SK-N-MC (cell line): ENCODE data around the gene PDSS2.

ENCODE experiments used
- EZH2 ChIP-seq: fragments of 200-600 bp; sonication (generic); IDR thresholded peaks from one replicate; pipeline ENCODE4 v1.6.1; 2017; ENCODE audit warnings: antibody characterized with exemption
- FOXP2 ChIP-seq: optimal IDR thresholded peaks from 2 replicates; pipeline ENCODE3; 2011; ENCODE audit warnings: mild to moderate bottlenecking, moderate library complexity; ENCODE audit not compliant: insufficient read depth; ENCODE audit errors: extremely low read length, control extremely low read depth
- POLR2AphosphoS5 ChIP-seq: IDR thresholded peaks from 2 replicates; pipeline ENCODE4 v1.6.1; 2012; ENCODE audit warnings: mild to moderate bottlenecking, low read depth, low read length, borderline replicate concordance

- TF ChIP-seq EZH2 (no peak), POLR2AphosphoS5 (no peak), FOXP2 (no peak)
Observed at GRCh38 chr6:107340881-107341280, 118.5 kb downstream of the PDSS2 start.
